GM21717 (cell line): ENCODE data around the gene MYO15A.

Source experiments
- ATAC-seq: cut with Tn5 transposase; IDR thresholded peaks from one replicate; pipeline ENCODE4 v1.9.1; 2021; ENCODE audit warnings: mild to moderate bottlenecking, moderate library complexity; ENCODE audit not compliant: unreplicated experiment

Gene MYO15A

DNA sequence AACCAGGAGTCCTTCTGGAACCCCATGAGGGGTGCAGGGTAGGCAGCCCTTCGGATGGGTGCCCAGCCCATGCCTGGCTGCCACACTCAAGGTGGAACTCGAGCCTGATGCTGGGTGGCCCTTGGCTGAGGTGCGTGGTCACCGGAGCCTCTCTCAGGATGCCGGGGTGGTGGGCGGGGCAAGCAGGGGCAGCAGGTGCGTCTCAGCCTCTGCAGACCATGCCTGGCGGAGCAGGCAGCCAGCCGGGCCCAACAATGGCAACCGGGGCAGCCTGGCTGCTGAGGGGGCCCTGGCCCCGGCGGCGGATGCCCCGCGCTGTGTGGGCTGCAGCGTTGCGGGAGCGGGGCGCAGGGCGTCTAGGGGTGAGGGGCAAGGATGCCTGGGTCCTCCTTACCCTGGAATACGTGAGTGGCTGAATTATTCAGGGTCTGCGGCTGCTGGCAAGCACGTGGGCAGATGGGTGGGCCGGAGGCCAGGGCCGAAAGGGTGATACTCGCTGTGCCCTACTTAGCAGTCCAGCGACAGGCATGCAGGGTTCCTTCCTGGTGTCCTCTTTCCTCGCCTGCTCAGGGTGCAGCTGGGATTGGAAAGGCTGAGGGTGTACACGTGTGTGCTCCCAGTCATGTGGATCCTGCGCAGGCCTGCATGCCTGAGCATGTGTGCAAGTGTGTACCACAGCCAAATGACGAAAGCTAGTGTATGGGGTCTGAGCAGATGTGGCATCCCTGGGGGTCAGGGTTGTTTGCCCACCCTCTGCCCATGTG lies 14.6 kb downstream of the MYO15A start:
- no peak for ATAC-seq

DNA sequence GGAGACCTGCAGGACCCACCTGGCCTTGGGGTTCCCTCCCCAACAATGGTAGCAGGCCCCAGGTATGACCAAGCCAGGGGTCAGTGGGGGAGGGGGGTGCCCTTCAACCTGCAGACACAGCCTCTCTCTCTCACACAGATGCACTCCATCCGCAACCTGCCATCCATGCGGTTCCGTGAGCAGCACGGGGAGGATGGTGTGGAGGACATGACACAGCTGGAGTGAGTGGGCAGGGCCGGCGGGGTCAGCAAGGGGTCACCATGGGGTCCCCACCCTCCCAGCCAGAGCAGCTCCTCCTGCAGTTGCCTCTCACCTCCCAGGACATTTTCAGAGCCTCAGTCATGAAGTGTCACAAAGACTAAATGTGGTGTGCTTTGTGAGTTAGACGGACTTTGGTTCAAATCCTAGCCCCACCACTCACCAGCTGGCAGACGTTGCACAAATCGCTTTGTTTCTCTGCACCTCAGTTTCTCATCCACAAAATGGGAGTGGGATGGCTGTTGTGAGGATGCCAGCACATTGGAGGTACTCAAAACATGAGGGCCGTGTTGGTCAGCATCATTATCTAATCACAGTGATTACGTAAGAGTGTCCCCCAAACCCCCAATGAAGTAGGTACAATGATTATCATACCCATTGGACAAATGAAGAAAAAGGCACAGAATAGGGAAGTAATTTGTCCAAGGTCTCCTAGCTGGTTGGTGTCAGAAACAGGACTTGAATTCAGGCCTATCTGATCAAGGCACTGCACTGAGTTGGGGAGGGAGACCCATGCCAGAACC lies 16.0 kb downstream of the MYO15A start:
- no peak for ATAC-seq

DNA sequence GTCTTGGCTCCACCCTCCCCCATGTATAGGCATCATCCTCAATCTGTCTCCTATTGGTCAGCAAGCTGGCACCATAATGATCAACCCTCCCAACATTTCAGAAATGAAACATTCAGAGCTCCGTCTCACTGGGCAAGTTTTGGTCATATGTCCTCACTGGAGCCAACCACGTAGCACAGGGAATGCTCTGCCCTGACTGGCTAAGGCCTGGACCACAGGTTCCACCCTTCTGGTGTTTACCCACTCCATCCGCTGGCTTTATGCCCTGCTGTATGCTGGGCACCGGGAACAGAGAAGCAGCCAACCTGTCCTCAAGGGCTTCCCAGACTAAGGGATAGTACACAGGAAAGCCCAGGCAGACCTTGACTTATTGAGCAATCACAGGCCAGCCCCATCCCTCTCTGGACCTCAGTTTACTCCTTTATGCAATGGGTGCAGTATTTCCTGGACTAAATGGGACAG lies 20.5 kb downstream of the MYO15A start:
- no peak for ATAC-seq

DNA sequence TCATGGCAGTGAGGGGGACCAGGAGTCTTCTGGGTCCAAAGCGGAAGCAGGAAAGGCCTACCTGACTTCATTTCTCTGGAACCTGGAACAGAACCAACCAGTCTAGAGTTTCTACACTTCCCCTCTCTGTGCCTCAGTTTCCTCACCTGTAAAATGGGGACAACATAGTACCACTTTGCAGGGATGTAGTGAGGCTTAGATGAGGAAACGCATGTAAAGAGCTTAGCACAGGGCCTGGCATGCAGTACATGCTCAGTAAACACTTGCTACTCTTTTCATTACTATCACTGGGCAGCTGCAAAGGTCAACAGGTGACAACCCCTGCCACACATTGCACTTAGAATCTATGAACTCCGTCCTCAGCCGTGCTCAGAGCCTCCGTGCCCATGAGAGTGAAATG lies 24.2 kb downstream of the MYO15A start:
- ATAC-seq: no peak

DNA sequence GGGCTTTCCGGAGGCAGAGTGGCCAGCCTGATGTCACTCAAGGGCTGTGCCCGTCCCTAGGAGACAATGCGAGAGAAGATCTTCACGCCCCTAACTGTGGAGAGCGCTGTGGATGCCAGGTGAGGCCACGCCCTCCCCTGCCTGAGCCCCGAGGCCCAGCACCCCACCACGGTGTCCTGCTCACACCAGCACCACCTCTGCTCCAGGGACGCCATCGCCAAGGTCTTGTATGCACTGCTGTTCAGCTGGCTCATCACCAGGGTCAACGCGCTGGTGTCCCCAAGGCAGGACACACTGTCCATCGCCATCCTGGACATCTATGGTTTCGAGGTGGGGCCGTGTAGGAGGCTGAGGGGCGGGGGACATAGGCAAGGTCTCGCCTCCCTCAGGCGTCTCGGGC lies 27.8 kb downstream of the MYO15A start:
- no peak for ATAC-seq

DNA sequence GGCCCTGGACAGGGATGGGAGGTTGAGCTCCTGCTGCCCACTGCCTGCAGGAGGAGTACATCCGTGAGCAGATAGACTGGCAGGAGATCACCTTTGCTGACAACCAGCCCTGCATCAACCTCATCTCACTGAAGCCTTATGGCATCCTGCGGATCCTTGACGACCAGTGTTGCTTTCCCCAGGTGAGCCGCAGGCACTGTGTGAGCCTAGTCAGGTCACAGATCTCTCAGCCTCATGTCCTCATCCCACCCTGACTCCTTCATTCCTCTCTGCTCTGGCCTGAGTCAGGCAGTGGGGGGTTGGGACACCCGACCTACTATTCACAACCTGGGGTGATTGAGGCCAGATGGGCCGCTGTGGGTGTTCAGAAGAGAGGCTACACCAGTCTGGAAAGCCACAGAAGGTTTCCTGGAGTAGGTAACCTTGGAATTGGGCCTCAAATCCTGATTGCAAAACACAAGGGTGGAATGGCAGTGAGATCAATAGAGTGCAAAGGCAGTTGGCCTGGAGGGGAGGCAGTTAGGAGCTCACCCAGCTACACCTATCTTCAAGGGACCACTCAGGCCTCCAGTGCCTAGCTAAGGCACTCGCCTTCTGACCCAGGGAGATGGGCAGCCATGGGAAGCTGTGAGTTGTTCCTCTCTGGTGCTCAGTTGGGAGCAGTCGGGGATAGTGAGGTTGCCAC lies 29.7 kb downstream of the MYO15A start:
- no peak for ATAC-seq

DNA sequence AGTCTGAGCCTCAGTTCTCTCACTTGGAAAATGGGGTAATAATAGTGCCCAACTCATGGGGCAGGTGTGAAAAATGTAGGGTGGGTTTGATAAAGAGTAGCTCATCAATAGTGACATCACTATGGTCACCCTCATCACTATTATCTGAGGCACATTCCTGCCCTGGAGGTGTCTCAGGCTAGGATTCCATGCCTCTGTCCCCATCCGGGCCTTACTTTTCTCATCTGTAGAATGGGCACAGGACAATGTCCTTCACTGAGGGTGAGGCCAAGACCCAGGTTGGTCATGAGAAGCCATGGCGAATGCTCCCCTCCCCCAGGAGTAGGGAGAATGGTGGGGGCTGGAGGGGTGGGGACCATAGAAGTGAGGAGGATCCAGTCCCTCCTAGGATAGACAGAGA lies 30.5 kb downstream of the MYO15A start:
- ATAC-seq: no peak

DNA sequence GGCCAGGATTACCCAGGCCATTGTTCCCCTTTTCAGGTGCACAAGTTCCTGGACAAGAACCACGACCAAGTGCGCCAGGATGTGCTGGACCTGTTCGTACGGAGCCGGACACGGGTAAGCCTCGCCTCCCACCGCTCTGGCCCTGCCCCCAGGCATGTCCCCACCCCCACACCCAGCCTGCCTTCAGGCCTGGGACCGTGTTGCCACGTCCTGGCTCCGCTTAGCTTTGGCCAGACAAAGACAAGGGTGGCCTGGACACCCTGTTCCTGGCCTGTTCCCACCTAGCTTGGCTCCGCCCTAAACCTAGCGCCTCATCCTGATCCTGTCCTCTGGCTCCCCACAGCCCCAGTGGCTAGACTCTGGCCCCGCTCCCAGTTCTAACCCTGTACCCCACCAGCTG lies 30.9 kb downstream of the MYO15A start:
- ATAC-seq: no peak

DNA sequence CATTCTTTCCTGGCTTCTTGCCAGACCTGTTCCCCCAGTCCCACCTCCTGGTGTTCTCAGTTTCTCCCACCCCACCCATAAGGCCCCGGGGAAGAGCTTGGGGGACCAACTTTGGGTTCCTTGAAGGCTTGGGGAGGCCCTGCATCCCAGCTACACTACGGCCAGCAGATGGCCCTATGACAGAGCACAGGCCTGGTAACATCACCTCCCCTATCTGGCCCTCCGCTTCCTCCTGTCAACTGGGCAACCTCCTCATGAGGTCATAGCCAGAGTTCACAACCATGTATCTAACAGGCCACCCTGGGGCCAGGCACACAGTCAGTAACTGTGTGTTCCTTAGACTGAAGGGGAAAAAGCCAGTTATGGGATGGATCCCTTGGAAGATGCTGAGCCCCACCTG lies 31.4 kb downstream of the MYO15A start:
- no peak for ATAC-seq

DNA sequence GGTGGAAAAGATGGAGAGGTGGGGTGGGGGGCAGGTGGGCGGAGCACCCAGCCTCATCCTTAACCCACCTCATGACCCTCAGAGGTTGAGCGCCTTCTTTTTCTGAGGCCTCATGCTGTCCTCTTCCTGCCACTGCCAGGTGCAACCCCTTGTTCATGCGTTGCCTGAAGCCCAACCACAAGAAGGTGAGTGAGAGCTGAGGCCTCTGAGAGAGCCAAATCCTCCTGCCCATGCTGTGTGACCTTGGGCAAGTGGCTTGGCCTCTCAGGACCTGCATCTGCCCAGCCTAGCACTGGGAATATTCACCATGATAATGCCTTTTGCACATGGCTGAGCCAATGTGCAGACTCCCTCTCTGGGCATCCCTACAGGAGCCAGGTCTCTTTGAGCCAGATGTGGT lies 32.1 kb downstream of the MYO15A start:
- no peak for ATAC-seq

DNA sequence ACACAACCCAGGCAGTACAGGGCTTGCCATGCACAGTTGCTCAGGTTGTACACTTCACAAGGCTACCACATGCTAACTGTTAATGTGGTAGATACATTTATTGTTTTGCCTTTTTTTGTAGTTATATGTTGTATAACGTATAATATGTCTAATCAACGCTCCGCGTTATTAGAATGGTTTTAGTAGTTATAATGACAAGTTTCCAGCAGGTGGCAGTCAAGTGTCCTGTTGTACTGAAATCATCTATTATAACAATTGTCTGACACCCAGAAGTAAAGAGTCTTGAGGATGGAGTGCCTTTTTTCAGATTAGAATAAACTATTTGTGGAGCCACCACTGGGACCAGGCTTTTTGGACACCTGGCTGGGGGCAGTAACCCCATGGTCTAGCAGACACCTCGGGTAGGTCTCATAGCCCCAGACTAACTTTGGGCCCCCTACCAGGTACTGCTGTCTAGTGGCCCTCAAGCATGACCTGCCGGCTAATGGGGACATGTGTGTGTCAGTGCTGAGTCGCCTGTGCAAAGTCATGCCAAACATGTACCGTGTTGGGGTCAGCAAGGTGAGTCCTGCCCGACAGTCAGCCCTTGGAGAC lies 32.8 kb downstream of the MYO15A start:
- ATAC-seq: no peak

DNA sequence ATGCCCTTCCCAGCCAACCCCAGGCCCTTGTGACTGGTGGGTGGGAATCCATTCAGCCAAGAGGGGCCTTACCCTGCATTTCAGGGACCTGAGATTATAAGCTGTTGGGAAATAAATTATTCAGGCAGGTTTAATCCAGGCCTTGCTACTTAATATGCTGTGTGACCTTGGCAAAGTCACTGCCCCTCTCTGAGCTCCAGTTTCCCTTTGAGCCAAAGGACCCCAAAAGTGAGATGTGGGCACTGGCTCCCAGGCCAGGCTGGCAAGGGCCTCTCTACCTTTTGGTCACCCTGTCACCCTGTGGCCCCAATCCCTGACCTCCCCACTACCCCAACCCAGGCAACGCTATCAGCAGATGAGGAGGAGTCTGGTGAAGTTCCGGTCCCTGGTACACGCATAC lies 33.9 kb downstream of the MYO15A start:
- no peak for ATAC-seq

DNA sequence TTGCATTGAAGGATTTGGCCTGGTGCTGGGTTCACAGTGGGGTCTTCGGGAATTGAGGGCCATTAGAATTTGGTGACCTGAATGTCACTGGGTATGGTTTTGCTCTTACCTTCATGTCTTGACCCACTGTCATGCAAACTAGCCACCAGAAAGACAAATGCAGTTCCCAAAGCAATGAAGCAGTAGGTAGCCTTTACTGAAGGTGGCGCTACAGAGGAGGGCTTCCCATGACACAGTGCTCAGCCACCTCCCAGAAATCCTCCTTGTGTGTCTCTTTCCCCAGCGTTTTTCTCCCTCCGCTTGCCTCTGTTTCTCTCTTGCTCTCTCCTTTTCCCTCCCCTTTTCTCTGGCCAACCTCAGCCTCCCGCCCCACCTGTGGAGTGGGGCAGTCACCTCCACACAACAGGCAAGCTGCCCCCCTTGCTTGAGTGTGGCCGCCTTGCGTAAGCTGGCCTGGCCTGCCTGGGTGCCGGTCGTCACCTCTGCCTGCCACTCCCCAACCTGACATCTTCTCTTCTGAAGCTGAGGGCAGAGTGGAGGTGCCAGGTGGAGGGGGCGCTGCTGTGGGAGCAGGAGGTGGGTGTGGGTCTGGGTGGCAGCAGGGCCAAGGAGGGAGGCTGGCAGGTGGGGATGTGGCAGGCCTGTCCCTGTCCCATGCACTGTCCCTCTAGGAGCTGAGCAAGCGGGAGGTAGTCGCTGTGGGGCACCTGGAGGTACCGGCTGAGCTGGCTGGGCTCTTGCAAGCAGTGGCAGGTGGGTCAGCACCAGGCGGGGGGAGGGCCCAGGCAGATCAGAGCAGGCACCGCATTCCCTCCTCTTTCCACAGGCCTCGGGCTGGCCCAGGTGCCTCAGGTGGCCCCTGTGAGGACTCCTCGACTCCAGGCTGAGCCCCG lies 34.7 kb downstream of the MYO15A start:
- no peak for ATAC-seq

DNA sequence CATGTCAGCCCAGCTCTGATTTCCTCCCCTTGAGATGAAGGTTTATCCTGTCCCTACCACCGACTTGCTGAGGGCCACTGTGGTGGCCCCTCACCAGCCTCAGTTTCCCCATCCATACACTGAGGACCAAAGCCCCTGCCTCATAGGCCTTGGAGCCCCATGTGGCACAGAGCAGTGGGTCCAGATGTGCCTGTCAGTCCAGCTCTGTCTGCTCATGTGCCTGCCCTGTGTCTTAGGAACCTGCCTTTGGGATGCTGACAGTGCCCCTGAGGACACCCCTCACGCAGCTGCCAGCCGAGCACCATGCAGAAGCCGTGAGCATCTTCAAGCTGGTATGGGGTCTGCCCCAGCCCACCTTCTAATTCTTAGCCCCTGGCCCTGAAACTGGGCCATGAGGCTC lies 35.7 kb downstream of the MYO15A start:
- no peak for ATAC-seq

DNA sequence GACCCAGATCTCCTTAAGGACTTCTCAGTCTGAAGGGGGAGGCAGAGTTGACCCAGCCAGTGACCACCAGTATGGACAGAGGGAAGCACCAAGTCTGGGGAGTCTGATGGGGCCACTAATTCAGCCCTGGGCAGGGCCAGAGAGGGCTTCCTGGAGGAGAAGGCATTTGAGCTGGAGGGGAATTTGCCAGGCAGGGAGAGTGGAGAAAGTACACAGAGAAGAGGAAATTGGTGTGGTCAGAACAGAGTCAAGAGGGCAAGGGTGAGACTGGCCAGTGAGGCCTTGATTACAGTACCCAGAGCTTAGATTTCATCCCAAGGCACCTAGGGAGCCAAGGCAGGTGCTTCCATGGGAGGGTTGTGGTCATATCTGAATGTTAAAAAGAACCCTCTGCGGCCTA lies 36.3 kb downstream of the MYO15A start:
- ATAC-seq: no peak

DNA sequence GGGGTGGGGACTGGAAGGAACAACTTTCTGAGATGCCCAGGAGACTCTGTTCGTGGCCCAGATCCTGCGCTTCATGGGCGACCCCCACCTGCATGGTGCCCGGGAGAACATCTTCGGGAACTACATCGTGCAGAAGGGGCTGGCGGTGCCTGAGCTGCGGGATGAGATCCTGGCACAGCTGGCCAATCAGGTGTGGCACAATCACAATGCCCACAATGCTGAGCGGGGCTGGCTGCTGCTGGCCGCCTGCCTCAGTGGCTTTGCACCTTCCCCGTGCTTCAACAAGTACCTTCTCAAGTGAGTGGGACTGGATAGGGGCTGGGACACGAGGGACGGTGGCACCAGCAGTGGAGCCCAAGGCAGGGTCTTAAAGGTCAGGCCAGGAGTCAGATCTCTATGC lies 37.3 kb downstream of the MYO15A start:
- no peak for ATAC-seq

DNA sequence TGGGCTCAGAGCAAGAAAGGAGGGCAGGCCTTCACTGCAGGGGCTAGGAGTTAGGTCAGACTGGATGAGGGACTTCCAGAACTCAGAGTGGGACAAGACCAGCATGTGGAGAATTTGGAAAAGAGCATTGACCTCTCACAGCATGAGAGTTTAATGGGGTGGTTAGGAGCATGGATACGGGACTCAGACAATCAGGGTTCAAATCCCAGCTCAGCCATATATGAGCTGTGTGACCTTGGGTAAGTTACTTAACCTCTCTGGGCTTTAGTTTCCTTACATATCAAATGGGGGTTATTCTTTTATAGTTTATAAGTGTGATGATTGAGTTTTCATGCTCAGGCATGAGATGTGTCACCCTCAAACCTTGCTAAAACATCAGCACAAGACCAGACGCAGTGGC lies 37.7 kb downstream of the MYO15A start:
- ATAC-seq: no peak

DNA sequence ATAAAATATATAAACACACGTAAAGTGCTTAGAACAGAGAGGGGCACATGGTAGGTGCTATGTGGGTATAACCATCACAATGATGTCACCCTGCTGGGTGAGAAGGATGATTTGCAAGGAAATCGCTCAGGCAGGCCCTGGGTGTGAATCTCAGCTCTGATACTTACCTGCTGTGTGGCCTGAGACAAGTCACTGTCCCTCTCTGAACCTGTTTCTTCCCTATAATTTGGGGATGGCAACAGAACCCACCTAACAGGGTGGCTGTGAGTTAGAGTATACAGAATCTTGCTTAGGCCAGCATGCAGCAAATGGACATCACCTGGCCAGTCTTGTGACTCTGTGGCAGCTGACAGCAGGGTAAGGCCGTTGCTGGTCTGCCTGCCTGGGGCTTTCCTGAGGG lies 38.4 kb downstream of the MYO15A start:
- ATAC-seq: no peak

DNA sequence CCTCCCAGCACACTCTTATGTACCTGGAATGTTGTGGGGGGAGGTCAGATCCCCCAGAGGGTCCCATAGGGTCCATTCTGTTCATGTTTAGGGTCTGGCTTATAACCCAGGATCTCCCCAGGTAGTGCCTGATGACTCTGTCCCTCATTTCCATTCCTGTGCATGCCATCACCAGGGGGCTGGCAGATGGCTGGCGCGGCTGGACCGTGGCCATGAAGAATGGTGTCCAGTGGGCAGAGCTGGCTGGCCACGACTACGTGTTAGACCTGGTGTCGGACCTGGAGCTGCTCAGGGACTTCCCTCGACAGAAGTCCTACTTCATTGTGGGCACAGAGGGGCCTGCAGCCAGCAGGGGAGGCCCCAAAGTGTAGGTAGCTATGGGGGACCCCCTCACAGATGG lies 40.0 kb downstream of the MYO15A start:
- no peak for ATAC-seq

DNA sequence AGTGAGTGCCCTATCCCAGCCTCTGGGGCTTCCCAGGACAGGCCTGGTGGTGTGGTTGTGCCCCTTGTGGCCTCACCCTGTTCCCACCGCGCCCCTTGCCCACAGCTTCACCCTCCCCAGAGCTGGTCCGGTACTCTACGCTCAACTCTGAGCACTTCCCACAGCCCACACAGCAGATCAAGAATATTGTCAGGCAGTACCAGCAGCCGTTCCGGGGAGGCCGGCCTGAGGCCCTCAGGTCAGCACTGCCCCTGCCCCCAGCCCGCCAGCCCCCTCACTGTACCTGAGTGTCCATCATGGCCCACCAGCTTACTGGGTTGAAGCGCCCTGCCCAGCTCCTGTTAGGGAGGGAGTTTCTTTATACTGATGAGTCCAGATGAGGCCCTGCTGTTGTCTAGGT lies 42.7 kb downstream of the MYO15A start:
- no peak for ATAC-seq
